Femur (tissue), 1 donor: ENCODE results near the gene IL11.
"Not testable (repeated sequence)": the region's sequence is repeated elsewhere in the genome, so short reads cannot be mapped to it uniquely, and the experiment has no call there.

ENCODE experiments used
- DNase-seq: peaks from one replicate; pipeline ENCODE4 v3.0.0-alpha.2; 2017

IL11 gene

DNA sequence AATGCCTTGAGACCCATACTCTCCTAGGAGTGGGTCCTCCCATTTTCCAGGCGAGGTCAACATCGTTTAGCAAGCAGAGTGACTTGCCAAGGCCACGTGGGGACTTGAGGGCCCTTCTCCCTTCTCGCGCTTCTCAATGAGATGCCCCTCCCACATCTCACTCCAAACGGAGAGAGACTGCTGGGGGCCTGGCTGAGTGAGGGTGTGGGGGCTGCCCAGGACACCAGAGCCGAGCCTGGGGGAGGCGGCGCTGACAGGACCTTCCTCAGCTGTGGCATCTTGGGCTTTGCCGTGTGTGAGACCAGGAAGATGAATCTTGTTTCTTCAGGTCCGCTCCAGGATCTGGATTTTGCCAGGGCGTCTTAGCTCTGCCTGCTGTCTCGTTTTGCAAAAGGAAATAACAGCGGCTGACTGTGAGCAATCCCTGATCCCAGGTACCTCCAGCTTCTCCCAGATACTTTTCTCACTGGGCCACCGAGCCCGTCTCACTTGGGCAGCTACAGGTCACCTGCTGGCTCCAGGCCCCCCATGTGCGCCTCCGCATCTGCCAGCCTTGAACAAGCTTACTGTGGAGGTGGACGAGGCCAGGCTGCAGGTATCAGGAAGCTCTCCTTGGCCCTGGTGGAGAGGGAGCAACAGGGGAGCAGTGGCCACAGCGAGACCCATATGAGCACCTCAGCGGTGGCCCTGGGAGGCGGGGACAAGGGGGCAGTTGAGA, 21.8 kb downstream of the IL11 start:
- DNase-seq: no peak

- DNase-seq: no peak
Observed at GRCh38 chr19:55347442-55348009, 22.7 kb downstream of the IL11 start.

GRCh38 chr19:55346725-55347441, 23.4 kb downstream of the IL11 start:
- DNase-seq: no peak

DNA sequence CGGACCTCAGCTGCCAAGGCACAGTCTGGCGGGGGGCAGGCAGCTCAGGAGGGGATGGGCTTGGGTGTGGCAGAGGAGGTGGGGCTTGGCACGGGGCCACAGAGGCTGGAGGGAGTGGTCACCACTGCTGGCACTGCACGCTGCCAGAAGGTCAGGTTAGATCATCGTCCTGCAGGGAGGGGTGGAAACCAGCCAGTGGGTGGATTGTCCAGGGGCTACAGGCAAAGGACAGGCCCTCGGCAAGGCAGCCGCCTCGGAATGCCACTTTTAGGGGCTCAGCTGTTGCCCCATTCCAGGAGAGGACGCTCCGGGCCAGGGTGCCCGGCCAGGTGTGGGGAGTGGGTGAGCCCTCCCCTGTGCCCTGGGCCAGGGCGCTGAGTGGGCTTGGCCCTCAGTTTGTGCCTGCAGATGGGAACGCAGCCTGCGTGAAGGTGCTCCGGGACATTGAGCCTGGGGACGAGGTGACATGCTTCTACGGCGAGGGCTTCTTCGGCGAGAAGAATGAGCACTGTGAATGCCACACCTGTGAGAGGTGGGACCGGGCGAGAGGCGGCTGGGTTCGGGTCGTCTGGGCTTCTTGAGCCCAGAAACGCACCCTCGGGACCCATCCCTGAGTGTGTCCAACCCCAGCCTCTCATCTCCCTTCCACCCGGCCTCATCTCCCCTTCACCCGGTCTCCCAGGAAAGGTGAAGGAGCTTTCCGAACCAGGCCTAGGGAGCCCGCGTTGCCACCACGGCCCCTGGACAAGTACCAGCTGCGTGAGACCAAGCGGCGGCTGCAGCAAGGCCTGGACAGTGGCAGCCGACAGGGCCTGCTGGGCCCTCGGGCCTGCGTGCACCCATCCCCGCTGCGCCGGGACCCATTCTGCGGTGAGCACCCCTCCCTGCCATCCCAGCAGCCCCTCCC, 24.2 kb downstream of the IL11 start:
- peak; percentile 84 for DNase-seq

- no peak for DNase-seq
Observed at GRCh38 chr19:55345101-55345817, 25.0 kb downstream of the IL11 start.

GRCh38 chr19:55344444-55344843, 25.8 kb downstream of the IL11 start:
- peak; percentile 82 for DNase-seq

- no peak for DNase-seq
Observed at GRCh38 chr19:55341595-55342531, 28.4 kb downstream of the IL11 start.

DNA sequence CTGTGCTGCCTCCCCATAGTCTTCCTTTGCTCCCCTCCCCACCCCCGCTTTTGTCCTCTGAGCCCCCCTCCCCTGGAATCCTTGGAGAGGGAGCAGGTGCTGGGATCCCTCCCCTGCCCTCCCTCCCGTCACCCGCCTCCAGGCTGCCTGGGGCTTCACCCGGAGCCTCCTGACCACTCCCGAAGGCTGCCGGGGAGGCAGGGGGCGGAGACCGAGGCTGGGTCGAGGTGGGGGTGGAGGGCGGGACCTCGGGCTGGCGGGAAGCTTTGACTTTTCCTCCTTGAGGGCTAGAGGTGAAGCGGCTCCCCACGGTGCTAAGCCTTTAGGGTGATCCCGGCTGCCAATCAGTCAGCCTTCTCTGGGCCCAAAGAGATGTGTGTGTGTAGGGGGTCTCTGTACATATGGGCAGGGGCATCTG, 29.1 kb downstream of the IL11 start:
- DNase-seq: peak; percentile 89

DNA sequence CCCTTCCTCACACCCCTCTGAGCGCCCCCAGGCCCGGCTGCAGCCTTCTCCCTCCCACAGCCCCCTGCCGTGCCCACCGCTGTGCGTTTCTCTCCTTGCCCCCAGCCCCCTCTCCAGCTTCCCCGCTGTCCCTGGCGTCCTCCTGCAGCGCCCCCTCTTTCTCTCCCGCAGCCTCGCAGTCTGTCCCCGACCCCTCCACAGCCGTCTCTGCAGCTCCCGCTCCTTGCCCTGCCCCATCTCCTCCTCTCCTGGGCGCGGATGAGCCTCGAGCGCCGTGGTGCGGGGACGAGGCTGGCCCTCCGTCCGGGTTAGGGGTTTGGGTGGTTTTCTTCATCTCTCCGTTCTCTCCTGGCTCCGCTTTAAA, 29.5 kb downstream of the IL11 start:
- peak; percentile 56 for DNase-seq

DNA sequence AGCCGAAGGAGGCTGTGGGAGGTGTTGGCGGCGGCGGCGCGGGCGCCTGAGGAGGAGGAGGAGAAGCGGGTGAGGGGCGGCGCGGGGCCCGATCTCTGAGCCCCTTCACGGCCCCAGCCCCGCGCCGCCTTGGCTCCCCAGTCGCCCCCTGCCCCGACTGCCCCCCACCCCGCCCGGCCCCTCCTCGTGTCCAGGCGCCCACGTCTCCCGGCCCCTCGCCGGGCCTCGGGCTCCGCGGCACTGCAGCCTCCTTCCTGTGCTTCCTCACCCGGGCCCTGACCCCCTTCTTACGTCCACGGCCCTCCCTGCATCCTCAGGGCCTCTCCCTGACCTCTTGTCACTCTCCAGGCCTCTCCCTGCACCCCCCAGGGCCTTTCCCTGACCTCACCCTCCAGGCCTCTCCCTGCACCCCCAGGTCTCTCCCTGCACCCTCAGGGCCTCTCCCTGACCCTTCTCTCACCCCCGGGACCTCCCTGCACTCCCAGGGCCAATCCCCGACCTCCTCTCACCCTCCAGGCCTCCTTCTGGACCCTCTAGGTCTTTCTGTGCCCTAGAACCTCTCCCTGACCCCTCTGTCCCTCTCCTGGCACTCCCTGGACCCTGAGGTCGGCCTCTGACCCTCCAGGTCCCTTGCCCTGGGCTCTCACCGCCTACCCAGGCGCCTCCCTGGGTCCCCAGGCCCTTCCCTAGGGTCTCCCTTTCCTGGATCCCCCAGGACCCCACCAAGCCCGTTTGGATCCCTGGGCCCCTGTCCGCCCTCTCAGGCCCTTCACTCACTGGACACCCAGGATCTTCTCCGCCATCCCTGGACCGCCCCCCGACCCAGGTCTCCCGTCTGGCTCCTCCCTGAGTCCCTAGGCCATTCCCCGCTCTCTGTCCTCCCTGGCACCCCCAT, 30.1 kb downstream of the IL11 start:
- DNase-seq: peak; percentile 63

- peak; percentile 100 for DNase-seq
Observed at GRCh38 chr19:55339105-55339888, 31.0 kb downstream of the IL11 start, which contains the start of gene KMT5C. Gene KMT5C (plus strand): TSS chr19:55339876. CDS start chr19:55341937, 2,061 bp downstream.

- no peak for DNase-seq
Observed at GRCh38 chr19:55336101-55336500, 34.2 kb downstream of the IL11 start.

GRCh38 chr19:55333870-55334269, 36.4 kb downstream of the IL11 start:
- DNase-seq: no peak

- DNase-seq: not testable (repeated sequence)
Observed at GRCh38 chr19:55329791-55330190, 40.5 kb downstream of the IL11 start.

DNA sequence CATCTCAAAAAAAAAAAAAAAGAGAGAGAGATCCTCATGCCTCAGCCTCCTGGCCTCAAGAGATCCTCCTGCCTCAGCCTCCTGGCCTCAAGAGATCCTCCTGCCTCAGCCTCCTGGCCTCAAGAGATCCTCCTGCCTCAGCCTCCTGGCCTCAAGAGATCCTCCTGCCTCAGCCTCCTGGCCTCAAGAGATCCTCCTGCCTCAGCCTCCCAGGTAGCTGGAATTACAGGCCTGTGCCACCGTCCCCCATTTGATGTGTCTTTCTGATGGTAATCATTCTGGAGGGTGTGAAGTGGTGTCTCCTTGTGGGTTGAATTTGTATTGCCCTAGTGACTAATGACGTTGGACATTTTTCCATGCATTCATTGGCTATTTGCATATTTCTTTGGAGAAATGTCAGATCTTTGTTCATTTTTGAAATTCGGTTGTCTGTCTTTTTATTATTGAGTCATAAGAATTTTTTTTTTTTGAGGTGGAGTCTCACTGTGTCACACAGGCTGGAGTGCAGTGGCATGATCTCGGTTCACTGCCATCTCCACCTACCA, 41.4 kb downstream of the IL11 start:
- not testable (repeated sequence) for DNase-seq

GRCh38 chr19:55325172-55325571, 45.1 kb downstream of the IL11 start, which contains the start of gene TMEM150B:
Gene TMEM150B (minus strand): TSS chr19:55325341. CDS start chr19:55321036, 4,305 bp downstream.
- DNase-seq: peak; percentile 17

DNA sequence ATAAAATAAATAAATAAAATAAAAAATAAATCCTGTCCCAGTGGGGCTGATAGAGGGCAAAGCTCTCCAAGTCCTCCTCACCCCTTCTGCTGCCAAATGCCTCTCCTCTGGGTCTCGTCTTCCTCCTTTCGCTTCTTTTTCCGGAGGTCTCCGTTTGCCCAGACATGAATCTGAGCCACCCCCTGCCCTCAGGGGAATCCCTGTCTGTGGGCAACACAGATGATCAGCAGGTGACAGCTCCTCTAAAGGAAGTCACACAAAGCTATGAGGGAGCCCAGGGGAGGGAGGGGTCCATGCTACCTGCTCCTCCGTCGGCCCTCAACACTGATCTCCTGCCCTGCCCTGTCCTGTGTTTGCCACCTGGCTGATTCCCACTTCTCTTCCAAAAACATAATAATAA, 45.6 kb downstream of the IL11 start:
- DNase-seq: no peak

- DNase-seq: peak; percentile 18
Observed at GRCh38 chr19:55322204-55322885, 47.9 kb downstream of the IL11 start.
